AG04449 (cell line): Measurements from ENCODE around the gene LRIG3.
A peak's percentile ranks its signal among the peaks of the same experiment; 100 is the strongest.

ENCODE experiments used
- CTCF ChIA-PET: fragments of 350-600 bp; formaldehyde crosslinking; extraction: SDS; loops from one replicate; lab custom pipeline; 2021; ENCODE audit warnings: antibody characterized with exemption; lab: Yijun Ruan, JAX
- POLR2A ChIA-PET: fragments of 400-600, 350-600 bp; formaldehyde crosslinking; extraction: SDS; loops from one replicate; lab custom pipeline; 2020; ENCODE audit warnings: antibody characterized with exemption, inconsistent platforms; lab: Yijun Ruan, JAX
- DNase-seq: peaks from one replicate; pipeline ENCODE4 v3.0.0-alpha.2; 2010; ENCODE audit warnings: low read depth, low spot score
- H3K4me3 ChIP-seq: 2 replicates; pipeline ENCODE4 v1.5.1; 2011; ENCODE audit warnings: low read depth, mild to moderate bottlenecking, control low read depth, low read length
- CTCF ChIP-seq: IDR thresholded peaks from one replicate; pipeline ENCODE4 v1.5.1; 2011; ENCODE audit warnings: mild to moderate bottlenecking, moderate library complexity, low read length, control low read depth, inconsistent platforms; ENCODE audit not compliant: insufficient read depth; ENCODE audit errors: missing control alignments

LRIG3 gene

DNA sequence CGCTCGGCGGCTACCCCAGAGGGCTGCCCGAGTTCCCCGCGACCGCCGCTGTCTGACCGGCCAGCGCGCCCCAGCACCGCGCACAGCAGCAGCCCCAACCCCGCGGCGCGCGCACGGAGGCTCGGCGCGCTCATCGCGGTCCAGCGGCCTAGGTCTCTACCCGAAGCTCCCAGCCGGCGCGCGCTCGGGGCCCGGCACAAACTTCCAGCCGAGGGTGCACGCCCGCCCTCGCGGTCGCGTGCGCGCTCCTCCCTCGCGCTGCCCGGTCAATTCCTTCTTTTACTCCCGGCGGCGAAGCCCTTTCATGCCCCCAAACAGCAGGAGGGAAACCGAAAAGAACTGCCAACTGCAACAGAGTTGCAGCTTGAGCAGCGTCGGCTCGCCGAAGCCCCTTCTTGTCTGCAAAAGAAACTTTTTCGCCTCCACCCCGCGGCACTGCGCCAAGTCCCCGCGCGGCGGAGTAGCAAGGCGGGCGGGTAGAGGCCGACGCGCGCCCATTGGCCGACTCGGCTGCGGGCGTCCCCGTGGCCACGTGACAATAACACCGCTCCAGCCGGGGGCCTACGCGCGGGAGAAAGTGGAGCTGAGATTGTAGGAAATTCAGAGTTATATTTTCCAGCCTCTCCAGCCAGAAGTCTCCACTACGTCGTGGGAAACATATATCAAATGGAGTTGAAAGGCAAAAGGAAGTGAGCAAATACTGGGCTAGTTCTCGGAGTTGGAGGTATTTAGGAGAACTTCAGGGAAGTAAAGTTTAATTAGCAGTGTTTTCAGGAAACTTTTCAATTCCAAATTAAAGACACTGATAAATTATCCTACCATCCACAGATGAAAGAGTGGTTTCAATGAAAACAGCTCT is at the start of gene LRIG3:
LRIG3 (minus strand) TSS at position 403 of the 859 bp plus-strand sequence; CDS start at position 134, 269 bp downstream.
- CTCF ChIA-PET, result interaction anchor here (1.4 to 3.6 kb wide), 5 partner anchors 9 to 379 kb away, joined by 4 to 15 read pairs (median 5); no protein-coding TSS in a partner anchor
- peak within 1 kb of the TSS; percentile 96 for H3K4me3 ChIP-seq
- DNase-seq, result no peak
- no peak for TF ChIP-seq CTCF
- POLR2A ChIA-PET, result interaction anchor here (0.6 to 1.5 kb wide), 5 partner anchors 10 to 557 kb away, joined by 3 to 9 read pairs (median 3); no protein-coding TSS in a partner anchor

DNA sequence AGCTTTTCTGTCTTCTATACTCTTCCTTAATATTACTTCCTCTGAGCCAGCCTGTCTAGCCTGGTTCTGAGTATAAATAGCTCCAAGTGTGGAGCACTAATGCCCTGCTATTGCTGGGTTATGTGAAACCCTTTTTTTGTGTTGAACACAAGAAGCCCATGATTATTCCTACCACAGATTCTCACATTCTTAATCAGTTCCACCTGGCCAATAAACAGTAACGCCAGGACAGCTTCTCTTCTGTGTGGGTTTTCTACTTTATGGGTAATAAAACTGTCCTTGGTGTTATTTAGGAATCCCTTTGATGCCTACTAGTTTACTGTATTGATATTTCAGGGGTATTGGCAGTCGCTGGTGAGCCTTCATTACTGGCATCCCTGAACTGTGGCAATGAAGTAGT is 48.9 kb upstream of the LRIG3 start:
- TF ChIP-seq CTCF, result no peak
- ChIA-PET CTCF (no interaction called here), POLR2A (no interaction called here)
- H3K4me3 ChIP-seq, result no peak overlapping the region
- DNase-seq, result no peak

DNA sequence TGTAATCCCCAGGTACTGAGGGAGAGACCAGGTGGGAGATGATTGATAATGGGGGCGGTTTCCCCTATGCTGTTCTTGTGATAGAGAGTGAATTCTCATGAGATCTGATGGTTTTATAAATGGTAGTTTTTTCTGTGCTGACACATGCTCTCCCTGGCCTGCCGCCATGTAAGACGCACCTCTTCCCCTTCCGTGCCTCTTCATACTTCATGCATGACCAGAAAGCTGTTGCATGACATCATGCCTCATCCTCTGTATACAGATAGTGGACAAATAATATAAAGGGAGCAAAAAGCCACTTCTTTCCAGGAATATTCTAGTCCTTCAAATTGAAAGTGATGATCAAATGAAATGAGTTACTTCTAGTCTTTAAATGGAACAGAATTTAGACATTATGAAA is 47.3 kb upstream of the LRIG3 start:
- DNase-seq, result no peak
- POLR2A ChIA-PET, result no interaction called here
- no peak overlapping the region for H3K4me3 ChIP-seq

GRCh38 chr12:58966939-58967338 is 46.6 kb upstream of the LRIG3 start:
- no peak for TF ChIP-seq CTCF
- POLR2A ChIA-PET, result no interaction called here
- H3K4me3 ChIP-seq, result no peak overlapping the region
- no peak for DNase-seq
- CTCF ChIA-PET, result no interaction called here

More for the DNA sequence above, 47.3 kb upstream of the LRIG3 start:
- TF ChIP-seq CTCF, result no peak
- CTCF ChIA-PET, result no interaction called here

DNA sequence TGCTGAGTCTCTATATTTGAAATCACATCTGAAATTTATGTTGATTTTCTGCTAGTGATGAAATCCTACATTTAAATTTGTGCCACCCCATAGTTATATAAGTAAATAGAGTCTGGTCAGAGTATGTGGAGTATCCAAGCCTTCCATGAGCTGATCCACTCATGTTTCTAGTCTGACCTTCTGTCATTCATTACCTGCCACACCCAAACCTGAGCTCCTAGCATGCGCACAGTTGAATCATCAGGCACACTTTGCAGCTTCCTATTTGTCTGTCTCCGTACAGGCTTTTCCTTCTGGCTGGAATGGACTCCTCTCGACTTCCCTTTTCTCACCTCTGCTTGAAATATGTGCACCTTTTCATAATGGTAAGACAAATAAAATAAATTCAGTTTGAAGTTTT is 45.3 kb upstream of the LRIG3 start:
- ChIA-PET CTCF (no interaction called here), POLR2A (no interaction called here)
- DNase-seq, result no peak
- no peak overlapping the region for H3K4me3 ChIP-seq
- no peak for TF ChIP-seq CTCF

- ChIA-PET CTCF (no interaction called here), POLR2A (no interaction called here)
- DNase-seq, result no peak
- TF ChIP-seq CTCF, result no peak
- H3K4me3 ChIP-seq, result no peak overlapping the region
Measured at GRCh38 chr12:58963844-58964243, 43.5 kb upstream of the LRIG3 start.
